Measurements from ENCODE around the gene POTEI.
A peak's percentile ranks its signal among the peaks of the same experiment; 100 is the strongest.
"Not testable (repeated sequence)": the region's sequence is repeated elsewhere in the genome, so short reads cannot be mapped to it uniquely, and the experiment has no call there.

The POTEI gene

DNA sequence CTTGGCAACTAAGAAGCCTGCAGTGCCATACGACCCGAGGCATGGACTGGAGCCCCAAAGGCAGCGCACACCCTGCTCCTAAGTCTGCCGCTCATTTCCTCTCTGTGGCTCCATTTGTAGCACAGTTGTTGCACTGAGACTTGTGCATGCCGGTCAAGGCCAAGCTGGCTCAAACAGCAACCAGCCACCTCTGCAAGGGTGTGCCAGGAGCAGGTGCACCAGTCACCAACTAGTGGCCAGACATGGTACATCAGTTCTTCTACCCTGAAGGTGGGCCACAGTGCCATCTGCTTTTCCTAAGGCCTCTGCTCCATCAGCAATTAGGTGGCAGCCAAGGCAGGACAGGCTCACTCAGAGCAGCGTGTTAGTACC lies 54.4 kb downstream of the POTEI start:
- DNase-seq = not testable (repeated sequence)

DNA sequence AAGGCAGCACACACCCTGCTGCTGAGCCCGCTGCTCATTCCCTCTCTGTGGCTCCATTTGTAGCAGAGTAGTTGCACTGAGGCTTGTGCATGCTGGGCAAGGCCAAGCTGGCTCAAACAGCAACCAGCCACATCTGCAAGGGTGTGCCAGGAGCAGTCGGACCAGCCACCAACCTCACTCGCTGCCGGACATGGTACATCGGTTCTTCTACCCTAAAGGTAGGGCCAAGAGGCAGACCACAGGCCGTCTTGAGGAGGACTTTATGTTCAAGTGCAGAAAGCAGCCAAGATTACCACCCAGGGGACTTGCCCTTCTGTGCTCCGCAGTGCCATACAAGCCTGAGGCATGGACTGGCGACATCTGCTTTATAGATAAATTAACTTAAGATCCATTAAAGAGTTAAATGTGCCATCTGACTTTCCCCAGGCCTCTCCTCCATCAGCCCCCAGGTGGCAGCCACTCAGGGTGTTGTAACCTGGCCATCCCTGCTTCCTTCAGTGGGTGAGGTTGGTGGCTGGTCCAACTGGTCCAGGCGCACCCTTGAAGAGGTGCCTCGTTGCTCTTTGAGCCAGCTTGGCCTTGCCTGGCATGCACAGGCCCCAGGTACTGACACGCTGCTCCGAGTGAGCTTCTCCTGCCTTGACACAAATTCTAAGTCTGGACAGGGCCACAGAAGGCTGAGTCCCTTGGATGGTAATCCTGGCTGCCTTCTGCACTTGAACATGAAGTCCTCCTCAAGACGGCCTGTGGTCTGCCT lies 55.0 kb downstream of the POTEI start:
- not testable (repeated sequence) for DNase-seq

DNA sequence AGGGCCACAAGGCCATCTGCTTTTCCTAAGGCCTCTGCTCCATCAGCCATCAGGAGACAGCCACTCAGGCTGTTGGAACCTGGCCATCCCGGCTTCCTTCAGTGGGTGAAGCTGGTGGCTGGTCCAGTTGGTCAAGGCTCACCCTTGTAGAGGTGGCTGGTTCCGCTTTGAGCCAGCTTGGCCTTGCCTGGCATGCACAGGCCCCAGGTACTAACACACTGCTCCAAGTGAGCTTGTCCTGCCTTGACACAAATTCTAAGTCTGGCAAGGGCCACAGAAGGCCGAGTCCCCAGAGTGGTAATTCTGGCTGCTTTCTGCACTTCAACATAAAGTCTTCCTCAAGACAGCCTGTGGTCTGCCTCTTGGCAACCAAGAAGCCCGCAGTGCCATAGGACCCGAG lies 56.2 kb downstream of the POTEI start:
- not testable (repeated sequence) for DNase-seq

DNA sequence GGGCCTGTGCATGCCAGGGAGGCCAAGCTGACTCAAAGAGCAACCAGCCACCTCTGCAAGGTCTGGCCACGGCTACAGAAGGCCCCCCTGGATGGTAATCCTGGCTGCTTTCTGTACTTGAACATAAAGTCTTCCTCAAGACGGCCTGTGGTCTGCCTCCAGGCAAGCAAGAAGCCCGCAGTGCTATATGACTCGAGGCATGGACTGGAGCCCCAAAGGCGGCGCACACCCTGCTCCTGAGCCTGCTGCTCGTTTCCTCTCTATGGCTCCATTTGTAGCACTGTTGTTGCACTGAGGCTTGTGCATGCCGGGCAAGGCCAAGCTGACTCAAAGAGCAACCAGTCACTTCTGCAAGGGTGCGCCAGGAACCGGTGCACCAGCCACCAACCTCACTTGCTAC lies 57.3 kb downstream of the POTEI start:
- DNase-seq = not testable (repeated sequence)

DNA sequence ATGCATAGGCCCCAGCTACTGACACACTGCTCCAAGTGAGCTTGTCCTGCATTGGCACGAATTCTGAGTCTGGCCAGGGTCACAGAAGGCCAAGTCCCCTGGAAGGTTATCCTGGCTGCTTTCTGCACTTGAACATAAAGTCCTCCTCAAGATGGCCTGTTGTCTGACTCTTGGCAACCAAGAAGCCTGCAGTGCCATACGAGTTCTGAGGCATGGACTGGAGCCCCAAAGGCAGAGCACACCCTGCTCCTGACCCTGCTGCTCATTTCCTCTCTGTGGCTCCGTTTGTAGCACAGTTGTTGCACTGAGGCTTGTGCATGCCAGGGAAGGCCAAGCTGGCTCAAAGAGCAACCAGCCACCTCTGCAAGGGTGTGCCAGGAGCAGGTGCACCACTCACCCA lies 57.9 kb downstream of the POTEI start:
- DNase-seq = not testable (repeated sequence)

DNA sequence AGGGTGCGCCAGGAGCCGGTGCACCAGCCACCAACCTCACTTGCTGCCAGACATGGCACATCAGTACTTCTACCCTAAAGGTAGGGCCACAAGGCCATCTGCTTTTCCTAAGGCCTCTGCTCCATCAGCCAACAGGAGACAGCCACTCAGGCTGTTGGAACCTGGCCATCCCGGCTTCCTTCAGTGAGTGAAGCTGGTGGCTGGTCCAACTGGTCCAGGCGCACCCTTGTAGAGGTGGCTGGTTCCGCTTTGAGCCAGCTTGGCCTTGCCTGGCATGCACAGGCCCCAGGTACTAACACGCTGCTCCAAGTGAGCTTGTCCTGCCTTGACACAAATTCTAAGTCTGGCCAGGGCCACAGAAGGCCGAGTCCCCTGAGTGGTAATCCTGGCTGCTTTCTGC lies 58.8 kb downstream of the POTEI start:
- DNase-seq = not testable (repeated sequence)

DNA sequence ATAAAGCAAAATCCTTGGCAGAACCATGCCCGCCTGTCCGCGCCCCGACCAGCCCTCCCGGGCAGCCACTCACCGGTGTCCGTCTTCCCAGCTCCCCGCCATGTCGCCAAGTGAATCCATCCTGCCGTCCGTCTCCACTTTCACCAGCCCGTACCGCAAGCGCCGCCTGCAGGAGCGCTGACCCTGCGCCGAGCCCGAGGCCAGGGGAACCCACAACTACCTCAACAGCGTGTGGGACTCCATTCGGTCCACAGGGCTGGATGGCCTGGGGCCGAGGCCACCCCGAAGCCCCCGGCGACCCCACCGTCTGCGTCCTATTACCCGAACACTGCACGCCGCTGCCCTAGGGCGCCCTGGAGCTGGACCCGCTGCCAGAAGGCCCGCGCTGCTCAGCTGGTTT lies 81.5 kb downstream of the POTEI start:
- peak; percentile 25 for DNase-seq

DNA sequence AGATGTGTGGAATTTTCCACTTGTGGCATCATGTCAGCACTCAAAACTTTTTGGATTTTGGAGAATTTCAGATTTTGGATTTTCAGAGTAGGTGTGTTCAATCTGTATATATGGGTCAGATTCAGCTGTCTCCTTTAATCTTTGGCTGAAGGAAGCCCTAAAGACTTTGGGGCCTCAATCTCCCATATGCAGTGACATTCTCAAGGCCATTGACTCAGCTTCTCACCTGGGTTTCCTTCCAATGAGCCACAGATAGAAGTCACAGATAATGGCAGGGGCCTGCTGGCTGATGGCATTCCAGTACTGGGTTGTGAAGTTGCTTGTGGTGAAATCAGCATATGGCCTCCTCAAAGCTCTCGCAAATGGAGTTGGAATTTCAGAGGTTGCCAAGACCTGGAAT lies 90.3 kb downstream of the POTEI start:
- not testable (repeated sequence) for DNase-seq

DNA sequence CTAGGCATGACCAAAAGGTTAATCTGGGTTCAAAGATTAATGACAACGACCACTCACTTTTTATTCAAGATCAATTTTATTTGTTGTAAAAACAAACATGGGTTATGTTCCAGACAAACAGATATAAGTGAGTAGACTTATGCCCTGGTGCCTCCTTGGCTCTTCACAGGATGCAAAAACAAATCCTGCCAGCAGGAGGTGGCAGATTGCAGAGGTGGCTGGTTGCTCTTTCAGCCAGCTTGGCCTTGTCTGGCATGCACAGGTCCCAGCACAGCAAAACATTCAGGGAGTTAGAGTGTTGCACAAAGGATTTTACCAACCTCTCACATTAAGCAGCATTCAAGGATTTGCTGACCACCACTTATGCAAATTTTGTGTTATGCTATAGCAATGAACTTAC lies 92.4 kb downstream of the POTEI start:
- DNase-seq = not testable (repeated sequence)
